Measurements from ENCODE around the gene ADAMTS7. TPM values are rescaled to one million over a fixed set of nuclear protein-coding genes. Genes with fewer than 3 reads are reported as not detected.
A peak's percentile ranks its signal among the peaks of the same experiment; 100 is the strongest.
"Not testable (repeated sequence)": the region's sequence is repeated elsewhere in the genome, so short reads cannot be mapped to it uniquely, and the experiment has no call there.

ADAMTS7 gene
- polyA plus RNA-seq, 1 experiment, result 5.0 TPM

GRCh38 chr15:78737931-78738558, 73.2 kb downstream of the ADAMTS7 start:
- peaks cover 12% of the 10 kb centered on the region for H3K27me3 ChIP-seq (ENCODE audit: control insufficient read depth, insufficient read depth, low read length)
- H3K4me3 ChIP-seq (ENCODE audit: low read depth, low read length); POLR2A ChIA-PET; H3K9me3 ChIP-seq (ENCODE audit: control insufficient read depth, insufficient read depth, low read length); DNase-seq (ENCODE audit: low read depth, low spot score); H3K27ac ChIP-seq (ENCODE audit: low read depth, low read length): not testable (repeated sequence)
- TF ChIP-seq CTCF (IDR thresholded peaks at IDR 0.05; ENCODE audit: low read depth, low read length), result peak; percentile 53
- CTCF ChIA-PET, result interaction anchor here (0.6 to 1.9 kb wide), 3 partner anchors 12 to 135 kb away, joined by 3 to 14 read pairs (median 4); no protein-coding TSS in a partner anchor

GRCh38 chr15:78737187-78737820, 74.0 kb downstream of the ADAMTS7 start:
- H3K9me3 ChIP-seq (ENCODE audit: control insufficient read depth, insufficient read depth, low read length), result no peaks in the 10 kb centered on the region
- no peak overlapping the region for H3K27ac ChIP-seq (ENCODE audit: low read depth, low read length)
- no peak for TF ChIP-seq CTCF (IDR thresholded peaks at IDR 0.05; ENCODE audit: low read depth, low read length)
- CTCF ChIA-PET, result no interaction called here
- peaks cover 16% of the 10 kb centered on the region for H3K27me3 ChIP-seq (ENCODE audit: control insufficient read depth, insufficient read depth, low read length)
- POLR2A ChIA-PET, result no interaction called here
- DNase-seq (ENCODE audit: low read depth, low spot score), result no peak
- no peak overlapping the region for H3K4me3 ChIP-seq (ENCODE audit: low read depth, low read length)

- H3K27ac ChIP-seq (ENCODE audit: low read depth, low read length); H3K4me3 ChIP-seq (ENCODE audit: low read depth, low read length); POLR2A ChIA-PET; CTCF ChIA-PET; DNase-seq (ENCODE audit: low read depth, low spot score); H3K9me3 ChIP-seq (ENCODE audit: control insufficient read depth, insufficient read depth, low read length): not testable (repeated sequence)
- H3K27me3 ChIP-seq (ENCODE audit: control insufficient read depth, insufficient read depth, low read length), result peaks cover 23% of the 10 kb centered on the region
Measured at GRCh38 chr15:78736286-78736685, 75.0 kb downstream of the ADAMTS7 start.

GRCh38 chr15:78734451-78735064, 76.7 kb downstream of the ADAMTS7 start:
- Histone ChIP-seq H3K27ac (ENCODE audit: low read depth, low read length) (no peak overlapping the region), H3K27me3 (ENCODE audit: control insufficient read depth, insufficient read depth, low read length) (peaks cover 29% of the 10 kb centered on the region), H3K9me3 (ENCODE audit: control insufficient read depth, insufficient read depth, low read length) (no peaks in the 10 kb centered on the region), H3K4me3 (ENCODE audit: low read depth, low read length) (no peak overlapping the region)
- no peak for DNase-seq (ENCODE audit: low read depth, low spot score)
- no peak for TF ChIP-seq CTCF (IDR thresholded peaks at IDR 0.05; ENCODE audit: low read depth, low read length)
- POLR2A ChIA-PET, result no interaction called here
- CTCF ChIA-PET, result no interaction called here

GRCh38 chr15:78732634-78733033, 78.6 kb downstream of the ADAMTS7 start:
- DNase-seq (ENCODE audit: low read depth, low spot score), result no peak
- POLR2A ChIA-PET, result no interaction called here
- no peaks in the 10 kb centered on the region for H3K9me3 ChIP-seq (ENCODE audit: control insufficient read depth, insufficient read depth, low read length)
- H3K27me3 ChIP-seq (ENCODE audit: control insufficient read depth, insufficient read depth, low read length), result peaks cover 29% of the 10 kb centered on the region
- H3K4me3 ChIP-seq (ENCODE audit: low read depth, low read length), result no peak overlapping the region
- CTCF ChIA-PET, result no interaction called here
- H3K27ac ChIP-seq (ENCODE audit: low read depth, low read length), result no peak overlapping the region
- TF ChIP-seq CTCF (IDR thresholded peaks at IDR 0.05; ENCODE audit: low read depth, low read length), result no peak

Measured in AG04450 (cell line).